Bone marrow (tissue), 2 donors: Measurements from ENCODE around the gene TOB2.
"Not testable (repeated sequence)": the region's sequence is repeated elsewhere in the genome, so short reads cannot be mapped to it uniquely, and the experiment has no call there.

Experiments used
- DNase-seq, 2 donors: peaks; one replicate each; lab custom pipeline; 2025; lab: John Stamatoyannopoulos, UW

TOB2 gene

DNA sequence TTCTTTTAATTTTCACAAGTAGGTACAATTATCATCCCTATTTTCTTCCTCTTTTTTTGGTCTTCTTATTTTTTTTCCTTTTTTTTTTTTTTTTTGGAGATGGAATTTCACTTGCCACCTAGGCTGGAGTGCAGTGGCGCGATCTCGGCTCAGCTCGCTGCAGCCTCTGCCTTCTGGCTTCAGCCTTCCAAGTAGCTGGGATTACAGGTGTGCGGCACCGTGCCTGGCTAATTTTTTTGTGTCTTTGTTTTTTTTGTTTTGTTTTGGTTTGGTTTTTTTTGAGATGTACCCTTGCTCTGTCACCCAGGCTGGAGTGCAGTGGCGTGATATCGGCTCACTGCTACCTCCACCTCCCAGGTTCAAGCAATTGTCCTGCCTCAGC is 16.7 kb downstream of the TOB2 start:
- no peak for DNase-seq

DNA sequence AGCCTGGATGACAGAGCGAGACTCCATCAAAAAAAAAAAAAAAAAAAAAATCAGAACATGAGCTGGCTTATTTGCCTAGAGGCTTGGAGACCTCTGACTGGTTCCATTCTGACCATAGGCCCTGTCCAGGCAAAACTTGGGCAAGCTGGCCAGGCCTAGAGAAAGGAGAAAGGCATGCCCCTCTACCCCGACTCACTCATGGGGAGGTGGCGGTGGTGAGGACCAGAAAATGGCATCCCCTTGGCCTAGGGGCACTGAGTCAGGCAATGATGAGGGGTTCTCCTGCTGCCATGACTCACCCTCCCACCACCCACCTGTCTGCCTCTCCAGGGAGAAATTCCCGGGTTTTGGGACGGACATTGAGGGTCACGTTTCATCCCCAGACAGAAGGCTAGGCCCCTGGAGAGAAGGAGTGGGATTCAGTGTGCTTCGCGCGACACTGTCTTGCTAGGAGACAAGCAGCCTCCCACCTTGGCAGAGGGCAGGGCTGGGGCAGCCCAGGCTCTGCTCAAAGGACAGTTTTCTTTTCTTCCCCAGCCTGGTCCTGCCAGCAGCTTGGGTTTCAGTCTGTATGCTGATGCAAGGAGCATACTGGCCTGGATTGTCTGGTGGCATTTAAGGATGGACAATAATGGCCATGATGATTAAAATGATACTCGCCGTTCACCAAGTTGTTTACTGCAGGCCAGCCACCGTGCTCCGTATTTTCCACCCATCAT is 17.2 kb downstream of the TOB2 start:
- DNase-seq: no peak

DNA sequence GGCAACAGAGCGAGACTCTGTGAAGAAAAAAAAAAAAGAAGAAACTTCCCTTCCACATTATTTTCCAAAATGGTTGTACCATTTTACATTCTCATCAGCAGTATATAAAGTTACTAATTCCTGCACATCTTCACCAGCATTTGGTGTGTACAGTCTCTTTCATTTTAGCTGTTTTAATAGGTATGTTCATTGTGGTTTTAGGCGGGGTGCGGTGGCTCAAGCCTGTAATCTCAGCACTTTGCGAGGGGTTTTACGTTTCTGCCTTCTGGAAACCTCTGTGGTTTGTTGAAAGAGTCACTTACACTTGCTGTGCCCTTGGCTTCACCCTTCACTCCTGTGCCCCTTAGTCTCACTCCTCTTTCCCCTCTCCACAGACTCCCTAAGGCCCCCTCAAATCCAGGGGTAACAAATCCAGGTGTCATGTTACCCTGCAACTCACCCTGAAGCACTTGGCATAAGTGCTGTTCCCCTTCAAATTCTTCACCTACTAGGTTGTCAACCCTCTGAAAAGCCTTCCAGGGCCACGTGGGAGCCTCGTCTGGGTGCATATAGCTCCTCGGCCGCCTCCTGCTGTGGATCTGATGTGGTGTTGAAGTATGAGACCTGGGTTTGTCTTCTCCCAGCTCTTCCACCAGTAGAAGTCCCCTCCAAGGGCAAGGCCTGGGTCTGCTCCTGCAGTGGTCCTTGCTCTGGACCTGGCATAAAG is 20.8 kb downstream of the TOB2 start:
- DNase-seq: no peak

DNA sequence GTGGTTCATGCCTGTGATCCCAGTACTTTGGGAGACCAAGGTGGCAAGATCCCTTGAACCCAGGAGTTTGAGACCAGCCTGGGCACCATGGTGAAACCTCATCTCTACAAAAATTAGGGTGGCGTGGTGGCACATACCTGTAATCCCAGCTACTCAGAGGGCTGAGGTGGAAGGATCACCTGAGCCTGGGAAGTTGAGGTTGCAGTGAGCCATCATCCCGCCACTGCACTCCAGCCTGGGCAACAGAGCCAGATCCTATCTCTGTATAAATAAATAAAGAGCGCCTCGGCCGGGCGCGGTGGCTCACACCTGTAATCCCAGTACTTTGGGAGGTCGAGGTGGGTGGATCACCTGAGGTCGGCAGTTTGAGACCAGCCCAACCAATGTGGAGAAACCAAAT is 27.9 kb downstream of the TOB2 start:
- DNase-seq: no peak

DNA sequence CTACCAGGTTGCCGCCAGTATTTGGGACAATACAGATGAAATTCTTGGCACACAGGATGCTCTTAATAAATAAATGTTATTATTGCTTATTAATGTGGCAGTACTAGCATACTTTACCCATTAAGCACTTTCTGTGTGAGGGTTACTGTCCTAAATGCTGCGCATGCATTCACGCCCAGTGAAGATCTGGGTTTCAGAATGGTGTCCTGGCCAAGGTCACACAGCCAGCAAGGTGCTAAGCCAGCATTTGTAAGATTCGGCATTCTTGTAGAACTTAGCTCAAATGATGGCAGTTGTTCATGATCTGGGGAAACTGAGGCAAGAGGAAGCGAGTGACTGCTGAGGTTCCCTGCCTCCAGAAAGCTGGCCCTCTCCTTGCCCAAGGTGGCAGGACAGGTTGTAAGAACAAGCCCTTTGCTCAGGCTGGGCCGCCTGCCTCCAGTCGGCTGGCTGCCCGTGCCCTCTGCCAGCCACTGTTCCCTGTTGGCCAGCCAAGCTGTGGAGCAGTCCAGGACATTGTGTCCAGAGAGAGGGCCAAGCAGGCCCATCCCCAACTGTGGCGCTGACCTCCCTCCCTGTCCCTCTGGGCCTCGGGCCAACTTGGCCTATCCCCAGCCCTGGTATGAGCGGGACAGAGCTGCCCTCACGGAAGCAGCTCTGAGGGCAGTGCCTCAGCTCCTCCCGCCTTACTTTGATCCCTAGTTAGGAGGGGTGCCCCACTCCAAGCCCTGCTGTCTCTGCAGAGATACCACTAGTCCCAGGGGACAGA is 28.8 kb downstream of the TOB2 start:
- no peak for DNase-seq

DNA sequence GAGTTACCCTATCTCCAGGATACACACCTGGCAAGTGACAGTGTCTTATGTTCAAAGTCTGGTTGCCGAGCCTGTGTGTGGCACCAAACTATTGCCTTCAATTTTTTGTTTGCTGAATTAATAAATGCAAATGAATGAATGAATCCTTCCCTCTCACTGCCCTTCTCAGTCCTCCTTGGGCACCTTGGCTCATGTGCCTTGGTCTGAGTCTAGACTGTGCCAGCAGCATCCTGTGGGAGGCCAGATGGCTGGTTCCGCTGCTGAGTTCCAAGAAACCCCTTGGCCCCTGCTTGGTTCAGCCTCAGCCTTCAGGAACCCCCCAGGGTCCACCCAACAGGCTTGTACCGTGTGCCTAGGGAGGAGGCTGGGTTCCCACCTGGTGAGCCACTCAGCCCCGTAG is 31.0 kb downstream of the TOB2 start:
- DNase-seq: no peak

DNA sequence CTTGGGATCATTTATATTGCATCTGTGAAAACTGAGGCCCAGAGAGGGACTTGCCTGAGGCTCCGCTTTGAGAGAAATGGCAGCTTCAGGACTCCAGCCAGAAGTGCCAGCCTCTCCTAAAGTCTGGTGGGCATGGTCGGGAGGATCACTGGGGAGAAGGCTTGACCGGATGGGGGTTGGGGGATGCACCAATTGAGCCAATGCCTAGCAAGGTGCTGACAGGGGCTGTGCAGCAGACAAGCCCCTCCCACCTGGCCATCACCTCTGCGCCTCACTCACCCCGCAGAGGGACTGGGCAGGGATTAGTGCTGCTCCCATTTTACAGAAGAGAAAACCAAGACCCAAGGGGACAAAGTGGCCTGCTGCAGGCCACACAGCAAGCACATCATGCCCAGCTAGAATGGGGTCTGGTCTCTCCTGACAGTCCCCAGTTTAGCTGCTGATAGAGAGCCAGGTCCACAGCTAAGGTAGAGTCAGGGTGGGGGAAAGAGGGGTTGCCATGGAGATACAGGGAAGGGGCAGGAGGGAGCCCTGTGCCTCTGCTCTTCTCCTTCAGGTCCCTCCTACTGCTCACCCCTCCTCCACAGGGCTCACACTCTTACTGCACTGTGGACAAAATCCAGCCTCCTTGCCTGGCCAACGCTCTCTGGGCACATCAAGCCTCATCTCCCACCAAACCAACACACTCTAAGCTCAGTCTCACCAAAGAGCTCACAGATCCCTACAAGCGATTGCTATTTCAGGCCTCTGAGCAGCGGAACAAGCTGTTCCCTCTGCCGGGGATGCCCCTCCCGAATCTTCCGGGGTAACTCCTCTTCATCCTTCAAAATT is 35.4 kb downstream of the TOB2 start:
- no peak for DNase-seq

DNA sequence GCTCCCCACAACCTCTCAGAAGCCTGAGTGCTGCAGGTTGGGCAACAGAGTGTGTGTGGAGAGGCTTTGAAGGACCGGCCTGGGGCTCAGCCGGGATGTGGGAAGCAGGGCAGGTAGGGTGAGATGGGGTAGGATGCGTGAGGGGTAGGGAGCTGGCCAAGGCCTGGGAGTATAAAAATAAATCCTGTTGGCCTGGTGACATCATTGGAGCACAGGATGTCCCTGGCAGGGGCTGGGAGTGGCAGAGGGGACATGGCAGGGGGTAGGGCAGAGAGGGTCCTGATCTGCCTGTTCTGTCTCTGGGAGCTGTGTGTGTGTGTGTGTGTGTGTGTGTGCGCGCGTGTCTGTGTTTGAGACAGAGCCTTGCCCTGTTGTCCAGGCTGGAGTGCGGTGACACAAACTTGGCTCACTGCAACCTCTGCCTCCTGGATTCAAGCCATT is 36.3 kb downstream of the TOB2 start:
- no peak for DNase-seq

DNA sequence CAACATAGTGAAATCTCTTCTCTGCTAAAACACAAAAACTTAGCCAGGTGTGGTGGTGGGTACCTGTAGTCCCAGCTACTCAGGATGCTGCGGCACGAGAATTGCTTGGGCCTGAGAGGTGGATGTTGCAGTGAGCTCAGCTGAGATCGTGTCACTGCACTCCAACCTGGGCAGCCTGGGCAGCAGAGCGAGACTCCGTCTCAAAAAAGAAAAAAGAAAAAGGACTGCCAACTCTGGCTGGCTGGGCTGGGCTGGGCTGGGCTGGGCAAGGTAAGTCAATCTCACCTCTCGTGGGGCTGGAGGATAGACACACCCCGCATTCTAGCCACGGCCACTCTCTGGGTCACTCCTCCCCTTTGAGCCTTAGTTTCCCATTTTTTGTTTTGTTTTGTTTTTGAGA is 37.9 kb downstream of the TOB2 start:
- no peak for DNase-seq

DNA sequence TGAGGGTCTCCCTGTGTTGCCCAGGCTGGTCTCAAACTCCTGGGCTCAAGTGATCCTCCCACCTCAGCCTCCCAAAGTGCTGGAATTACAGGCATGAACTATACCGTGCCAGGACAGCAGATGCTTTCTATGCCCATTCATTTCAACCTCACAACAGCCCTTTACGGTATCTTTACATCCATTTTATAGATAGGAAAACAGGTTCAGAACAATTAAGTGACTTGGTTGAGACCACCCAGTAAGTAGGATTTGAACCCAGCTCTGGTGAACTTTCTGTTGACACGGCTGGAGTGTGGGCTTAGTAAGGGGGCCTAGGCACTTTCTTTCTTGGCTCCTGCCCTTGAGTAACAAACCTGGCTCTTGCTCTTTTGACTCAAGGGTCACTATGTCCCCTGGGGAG is 39.2 kb downstream of the TOB2 start:
- DNase-seq: no peak

DNA sequence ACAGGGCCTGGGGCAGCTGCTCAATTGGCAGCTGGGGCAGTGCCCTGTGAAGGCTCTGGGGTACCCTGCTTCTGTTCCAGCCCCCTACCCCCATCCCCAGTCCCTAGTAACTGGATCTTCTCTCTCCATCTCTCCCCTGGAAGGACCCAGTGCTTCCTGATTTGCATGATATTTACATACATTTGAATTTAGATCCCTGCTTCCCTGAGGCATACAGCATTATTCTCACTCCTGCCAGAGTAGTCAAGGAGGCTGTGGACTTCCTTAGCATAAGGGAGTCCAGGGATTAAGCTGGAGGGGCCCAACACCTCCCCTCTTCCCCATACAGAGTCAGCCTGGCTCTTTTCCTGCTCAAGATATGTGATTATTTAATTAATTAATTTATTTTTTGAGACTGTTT is 40.2 kb downstream of the TOB2 start:
- no peak for DNase-seq

DNA sequence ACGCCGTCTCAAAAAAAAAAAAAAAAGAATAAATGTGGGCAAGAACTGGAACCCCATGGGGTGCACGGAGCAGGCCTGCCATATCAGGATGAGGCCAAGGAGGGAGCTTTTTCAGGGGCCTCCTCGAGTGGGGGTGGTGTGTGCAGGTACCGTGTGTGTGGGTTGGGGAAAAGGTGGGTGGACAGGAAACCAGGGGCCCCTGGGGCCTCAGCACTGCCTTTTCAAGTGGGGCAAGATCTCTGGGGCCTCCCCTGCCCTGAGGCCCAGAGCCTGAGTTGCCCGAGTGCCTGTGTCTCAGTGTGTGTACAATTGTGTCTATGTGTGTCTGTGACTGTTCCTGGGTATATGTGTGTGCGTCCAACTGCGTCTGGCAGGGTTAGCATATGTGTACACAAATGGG is 41.0 kb downstream of the TOB2 start:
- DNase-seq: no peak

DNA sequence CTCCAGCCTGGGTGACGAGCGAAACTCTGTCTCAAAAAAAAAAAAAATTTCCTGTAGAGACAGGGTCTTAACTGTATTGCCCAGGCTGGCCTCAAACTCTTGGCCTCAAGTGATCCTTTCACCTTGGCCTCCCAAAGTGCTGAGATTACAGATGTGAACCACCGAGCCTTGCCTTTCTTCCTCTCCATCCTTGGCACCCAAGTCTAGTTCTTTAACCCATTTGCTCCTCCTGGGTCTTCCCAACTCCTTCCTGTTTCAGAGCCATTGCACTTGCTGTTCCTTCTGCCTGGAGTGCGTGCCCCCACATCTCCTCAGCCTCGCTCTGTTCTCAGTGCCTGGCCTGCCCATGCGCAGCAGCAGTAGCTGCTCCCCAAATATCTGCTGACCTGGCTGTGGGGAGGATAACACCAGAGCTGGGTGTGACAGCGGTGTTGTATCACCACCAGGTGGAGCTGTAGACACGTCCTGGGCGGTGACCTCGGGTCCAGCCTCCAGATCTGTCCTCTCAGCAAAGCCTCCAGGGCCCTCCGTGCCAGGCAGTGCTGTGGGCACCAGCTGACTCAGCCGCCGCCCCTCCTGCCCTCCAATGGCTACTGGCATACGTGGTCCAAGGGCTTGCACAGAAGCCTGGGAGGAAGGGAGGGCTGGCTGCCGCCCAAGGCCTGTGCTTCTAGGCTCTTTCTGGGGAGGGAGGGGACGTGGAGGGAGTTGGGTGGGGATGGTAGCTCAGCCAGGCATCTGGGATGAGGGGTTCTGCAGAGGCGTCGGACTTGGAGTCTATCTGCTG is 42.9 kb downstream of the TOB2 start:
- peak; percentile 53 to 91 for DNase-seq

DNA sequence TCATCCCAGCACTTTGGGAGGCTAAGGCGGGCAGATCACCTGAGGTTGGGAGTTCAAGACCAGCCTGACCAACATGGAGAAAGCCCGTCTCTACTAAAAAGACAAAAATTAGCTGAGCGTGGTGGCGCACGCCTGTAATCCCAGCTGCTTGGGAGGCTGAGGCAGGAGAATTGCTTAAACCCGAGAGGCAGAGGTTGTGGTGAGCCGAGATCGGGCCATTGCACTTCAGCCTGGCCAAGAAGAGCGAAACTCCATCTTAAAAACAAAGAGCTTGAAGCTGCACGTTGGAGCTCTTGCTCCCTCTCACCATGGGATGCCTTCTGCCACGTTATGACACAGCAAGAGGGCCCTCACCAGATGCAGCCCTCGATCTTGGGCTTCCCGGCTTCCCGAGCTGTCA is 43.8 kb downstream of the TOB2 start:
- not testable (repeated sequence) for DNase-seq

DNA sequence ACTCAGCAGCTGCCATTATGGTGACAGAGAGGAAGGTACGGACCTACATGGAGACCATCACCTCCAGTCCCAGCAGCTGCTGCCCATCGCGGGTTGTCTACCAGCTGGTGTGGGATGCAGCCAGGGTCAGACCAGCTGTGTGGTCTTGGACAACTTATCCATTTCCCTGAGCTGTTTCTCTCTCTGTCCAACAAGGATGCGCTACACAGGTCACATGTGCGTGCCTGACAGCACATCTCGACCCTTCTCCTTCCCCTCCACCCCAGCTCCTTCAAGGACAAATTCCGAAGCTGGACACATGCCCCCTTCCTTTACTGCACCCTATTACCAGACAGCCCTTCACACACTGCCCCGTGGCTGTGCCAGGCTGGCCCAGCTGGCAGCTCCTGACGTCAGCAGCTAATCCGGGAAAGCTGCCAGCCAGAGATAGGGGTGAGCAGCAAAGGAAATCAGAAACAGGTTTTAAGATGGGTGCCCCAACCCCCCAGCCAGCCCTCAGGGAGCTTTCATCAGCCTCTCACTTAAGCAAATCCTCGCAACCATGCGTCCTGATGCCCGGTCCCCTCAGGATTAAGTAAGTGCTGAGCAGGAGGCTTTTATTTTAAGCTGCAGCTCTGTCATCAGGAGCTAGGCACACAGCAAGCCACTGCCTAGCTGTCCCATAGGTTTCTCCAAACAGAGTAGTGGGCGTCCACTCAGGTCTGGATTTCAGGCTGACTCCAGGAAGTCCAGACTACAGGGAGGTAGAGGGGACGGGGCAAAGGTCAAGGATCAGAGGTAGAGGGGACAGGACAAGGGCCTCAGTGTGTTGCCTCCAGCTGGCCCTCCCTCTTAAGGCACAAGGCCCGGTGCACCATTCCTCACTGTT is 44.6 kb downstream of the TOB2 start:
- DNase-seq: peak in 1 of 2 donors; percentile 18

DNA sequence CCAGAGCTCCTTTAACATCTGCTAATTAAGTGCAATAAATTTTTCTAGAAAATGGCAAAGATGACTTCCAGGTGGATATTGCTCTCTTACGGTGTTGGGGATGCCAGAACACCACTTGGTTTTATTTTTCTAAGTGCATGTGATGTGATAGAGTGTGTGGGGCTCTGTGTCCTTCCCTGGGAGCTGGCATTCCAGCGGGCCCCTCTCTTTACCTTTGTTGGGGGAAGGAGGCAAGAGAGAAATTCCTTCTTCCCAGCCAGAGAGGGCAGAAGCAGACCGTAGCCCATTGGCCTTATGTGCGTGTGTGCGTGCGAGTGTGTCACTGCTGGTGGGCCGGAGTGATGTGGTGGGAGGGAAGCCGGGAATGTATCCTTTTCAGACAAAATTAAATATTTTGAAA is 47.7 kb downstream of the TOB2 start:
- DNase-seq: no peak

DNA sequence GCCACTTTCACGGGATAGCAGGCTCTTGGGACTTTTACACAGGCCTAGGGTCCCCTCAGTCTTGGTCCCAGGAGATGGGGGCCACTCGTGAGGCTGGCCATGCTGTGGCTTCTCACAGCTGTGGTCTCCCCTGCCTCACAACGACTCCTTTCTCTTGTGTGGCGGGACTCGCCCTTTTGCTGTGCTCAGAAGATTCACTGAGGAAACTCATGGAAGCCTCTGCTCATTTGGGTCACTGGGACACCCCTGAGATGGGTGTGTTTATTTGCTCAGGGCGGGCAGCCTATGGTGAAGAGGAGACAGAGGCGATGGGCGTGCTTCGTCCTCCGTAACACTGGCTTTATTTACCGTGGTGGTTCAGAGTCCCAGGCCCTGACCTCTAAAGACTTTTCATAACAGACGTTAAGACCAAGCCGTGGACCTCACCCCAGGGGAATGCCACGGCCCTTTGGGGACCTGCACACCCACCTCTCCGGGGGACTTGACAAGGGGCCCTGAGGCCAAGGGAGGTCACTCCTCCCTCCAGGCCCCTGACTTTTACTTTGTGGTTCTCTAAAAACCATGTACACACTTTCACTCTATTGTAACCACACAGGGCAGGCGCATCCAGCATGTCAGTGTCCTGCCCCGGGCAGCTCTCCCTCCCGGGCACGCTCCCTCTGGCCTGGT is 49.3 kb downstream of the TOB2 start:
- no peak for DNase-seq

DNA sequence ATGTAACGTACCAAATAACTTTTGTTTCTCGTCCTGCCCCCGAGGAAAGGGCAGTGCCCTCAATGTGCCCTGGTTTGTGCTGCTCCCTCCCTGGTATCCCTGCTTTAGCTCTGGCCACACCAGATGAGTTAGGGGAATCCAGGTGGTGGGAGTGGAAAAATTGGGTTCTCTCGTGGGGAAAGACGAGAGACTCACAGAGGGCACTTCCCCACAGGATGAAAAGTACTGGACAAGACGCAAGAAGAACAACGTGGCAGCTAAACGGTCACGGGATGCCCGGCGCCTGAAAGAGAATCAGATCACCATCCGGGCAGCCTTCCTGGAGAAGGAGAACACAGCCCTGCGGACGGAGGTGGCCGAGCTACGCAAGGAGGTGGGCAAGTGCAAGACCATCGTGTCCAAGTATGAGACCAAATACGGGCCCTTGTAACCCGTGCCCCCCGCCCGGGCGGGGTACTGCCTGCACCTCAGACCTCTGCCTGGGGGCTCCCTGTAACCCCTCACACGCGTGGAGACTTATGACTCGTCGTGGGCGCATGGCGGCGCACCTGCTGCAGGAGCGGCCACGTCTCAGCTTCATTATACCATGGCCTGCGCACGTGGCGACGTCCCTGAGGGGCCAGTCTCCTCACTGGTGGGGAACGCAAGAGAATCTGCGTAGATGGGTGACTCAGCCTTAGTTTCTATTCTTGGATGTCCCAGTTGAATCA is 50.9 kb downstream of the TOB2 start:
- no peak for DNase-seq

DNA sequence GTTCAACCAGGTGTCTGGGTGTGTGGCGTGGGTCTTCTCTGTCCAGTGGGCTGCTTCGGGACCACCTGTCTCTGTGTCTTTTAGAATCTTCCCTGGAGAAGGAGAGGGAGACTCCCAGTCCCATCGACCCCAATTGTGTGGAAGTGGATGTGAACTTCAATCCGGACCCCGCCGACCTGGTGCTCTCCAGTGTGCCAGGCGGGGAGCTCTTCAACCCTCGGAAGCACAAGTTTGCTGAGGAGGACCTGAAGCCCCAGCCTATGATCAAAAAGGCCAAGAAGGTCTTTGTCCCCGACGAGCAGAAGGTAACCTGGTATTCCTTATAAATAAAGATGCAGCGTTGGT is 52.6 kb downstream of the TOB2 start:
- no peak for DNase-seq
